GM12874 (cell line): Measurements from ENCODE around the gene FXYD2.

Source experiments
- CTCF ChIP-seq: IDR thresholded peaks from 2 replicates; pipeline ENCODE4 v1.5.1; 2011; ENCODE audit warnings: low read depth, mild to moderate bottlenecking, control low read depth, low read length, moderate library complexity; ENCODE audit not compliant: insufficient read depth

Gene FXYD2

GRCh38 chr11:117833401-117833891, 8.9 kb upstream of the FXYD2 start:
- no peak for TF ChIP-seq CTCF

GRCh38 chr11:117832511-117832910, 8.0 kb upstream of the FXYD2 start:
- no peak for TF ChIP-seq CTCF

DNA sequence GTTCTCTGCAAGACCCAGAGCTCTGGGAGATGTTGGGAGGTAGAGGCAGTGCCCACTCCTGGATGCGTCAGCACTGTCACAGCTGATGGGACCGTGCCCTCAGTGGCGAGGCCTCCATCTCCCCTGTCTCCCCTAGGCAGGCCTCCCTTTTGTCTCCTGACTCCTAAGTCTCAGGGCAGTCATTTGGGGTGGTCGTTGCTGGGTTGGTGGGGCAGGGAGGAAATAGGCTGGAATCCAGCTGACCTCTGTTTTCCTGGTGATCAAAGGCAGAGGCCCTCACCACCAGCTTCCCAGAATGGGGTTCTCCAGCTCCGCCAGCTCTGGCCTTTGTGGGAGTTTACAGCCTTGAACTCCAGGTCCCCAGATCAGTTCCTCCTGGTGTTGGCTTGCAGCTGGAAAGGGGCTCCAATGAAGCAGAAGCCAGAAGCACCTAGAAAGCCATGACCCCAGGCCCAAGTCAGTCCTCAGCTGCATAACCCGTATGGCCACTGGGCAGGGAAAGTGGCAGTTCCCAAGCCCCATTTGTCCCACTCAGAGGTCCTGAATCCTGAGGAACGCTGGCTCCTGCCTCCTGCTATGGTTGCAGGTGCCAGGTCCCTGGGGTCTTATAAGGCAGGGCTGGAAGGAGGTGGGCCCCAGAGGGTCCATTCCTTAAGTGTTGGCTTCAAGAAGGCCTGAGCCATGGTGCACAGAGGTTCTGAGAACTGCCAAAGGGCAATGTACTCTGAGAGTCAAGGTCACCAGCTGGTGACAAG, 7.3 kb upstream of the FXYD2 start:
- TF ChIP-seq CTCF: no peak

GRCh38 chr11:117830674-117831351, 6.3 kb upstream of the FXYD2 start:
- no peak for TF ChIP-seq CTCF

DNA sequence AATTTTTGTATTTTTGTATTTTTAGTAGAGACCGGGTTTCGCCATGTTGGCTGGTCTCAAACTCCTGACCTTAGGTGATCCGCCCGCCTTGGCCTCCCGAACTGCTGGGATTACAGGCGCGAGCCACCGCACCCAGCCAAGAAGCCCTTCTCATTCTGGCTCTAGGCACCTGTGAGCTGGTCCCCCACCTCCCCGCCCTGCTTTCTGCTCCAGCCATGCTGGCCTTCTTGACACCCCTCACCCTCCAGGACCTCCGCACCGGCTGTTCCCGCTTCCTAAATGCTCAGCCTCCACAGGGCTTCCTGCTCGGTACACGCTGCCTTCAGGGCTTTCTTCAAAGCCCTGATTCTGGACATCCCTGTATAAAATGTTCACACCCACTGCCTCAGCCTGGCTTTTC, 5.5 kb upstream of the FXYD2 start:
- no peak for TF ChIP-seq CTCF

DNA sequence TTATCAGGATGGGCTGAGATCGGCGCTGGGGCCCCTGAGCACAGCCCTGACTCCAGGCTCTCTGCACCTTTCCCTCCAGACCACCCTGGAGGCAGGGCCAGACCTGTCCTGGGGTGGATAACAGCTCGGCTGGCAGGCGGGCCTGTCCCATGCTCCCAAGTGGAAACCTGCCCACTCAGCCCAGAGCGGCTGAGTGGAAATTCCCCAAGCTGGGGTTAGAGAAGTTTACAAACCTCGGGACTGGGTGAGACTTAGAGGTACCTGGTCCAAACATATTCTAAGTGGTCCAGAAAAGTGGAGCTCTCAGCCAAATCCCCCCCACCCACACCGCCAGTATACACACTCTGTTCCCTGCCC, 4.8 kb upstream of the FXYD2 start:
- no peak for TF ChIP-seq CTCF

DNA sequence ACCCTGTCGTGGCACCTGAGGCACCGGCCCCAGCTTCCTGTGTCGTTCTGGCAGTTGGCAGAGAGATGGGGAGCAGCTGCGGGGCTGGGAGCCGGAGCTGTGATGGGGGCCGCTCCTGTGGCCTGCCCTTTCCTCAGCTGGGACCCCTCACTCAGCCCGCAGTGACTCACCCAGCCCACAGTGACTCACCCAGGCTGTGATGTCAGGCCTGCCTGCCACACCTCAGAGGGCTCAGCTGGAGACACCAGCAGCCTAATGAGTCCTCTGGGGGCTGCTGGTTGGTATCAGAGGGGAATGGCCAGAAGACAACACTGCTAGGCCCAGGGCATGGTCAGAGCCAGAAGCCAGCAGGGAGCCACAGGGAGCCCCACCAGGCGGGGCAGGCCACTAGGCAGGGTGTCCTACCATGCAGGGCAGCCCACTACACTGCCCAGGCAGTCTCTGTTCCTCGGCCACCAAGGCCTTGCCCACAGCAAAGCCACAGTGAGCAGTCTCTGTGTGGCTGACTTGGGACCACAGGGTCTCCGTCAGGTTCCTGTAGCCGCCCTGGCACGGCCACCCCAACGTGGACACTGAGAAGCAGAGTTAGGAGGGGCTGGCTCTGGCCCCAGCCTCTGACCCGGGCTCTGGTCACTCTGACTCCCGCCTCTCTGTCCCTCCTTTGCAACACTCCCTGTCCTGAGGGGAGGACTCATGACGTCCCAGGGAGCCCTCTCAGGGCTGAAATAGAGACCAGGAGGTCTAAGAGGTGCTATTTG, 4.2 kb upstream of the FXYD2 start:
- TF ChIP-seq CTCF: no peak
